Activated naive CD4-positive, alpha-beta T cell (primary cell): Measurements from ENCODE around the gene TAAR6.
A peak's percentile ranks its signal among the peaks of the same experiment; 100 is the strongest.
"Not testable (repeated sequence)": the region's sequence is repeated elsewhere in the genome, so short reads cannot be mapped to it uniquely, and the experiment has no call there.

Source experiments
- DNase-seq, 4 experiments: peaks; one replicate each; lab custom pipeline; 2025; lab: John Stamatoyannopoulos, UW

TAAR6 gene

GRCh38 chr6:132570221-132570777, at the start of gene TAAR6:
Gene TAAR6, plus strand, starts transcription at chr6:132570322. Its CDS starts 0 bp downstream, at chr6:132570322.
- no peak for DNase-seq

DNA sequence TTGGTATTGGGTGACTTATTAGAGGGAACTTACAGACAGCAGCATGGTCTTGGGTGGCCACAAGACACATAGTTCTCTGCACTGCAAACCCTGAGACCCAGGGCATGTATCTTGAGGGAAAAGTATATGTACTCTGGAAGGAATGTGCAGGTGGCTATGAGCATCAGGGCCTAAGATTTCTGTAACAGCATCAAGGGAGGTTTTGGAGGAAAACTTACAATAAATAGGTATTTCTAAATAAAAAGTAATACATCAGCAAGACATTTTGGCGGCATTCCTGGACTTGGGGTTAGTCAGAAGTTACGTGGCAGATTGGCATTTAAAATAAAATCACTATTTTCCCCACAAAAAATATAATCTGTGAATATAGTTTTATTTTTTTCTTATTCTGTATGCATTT, 49.2 kb upstream of the TAAR6 start:
- no peak for DNase-seq

DNA sequence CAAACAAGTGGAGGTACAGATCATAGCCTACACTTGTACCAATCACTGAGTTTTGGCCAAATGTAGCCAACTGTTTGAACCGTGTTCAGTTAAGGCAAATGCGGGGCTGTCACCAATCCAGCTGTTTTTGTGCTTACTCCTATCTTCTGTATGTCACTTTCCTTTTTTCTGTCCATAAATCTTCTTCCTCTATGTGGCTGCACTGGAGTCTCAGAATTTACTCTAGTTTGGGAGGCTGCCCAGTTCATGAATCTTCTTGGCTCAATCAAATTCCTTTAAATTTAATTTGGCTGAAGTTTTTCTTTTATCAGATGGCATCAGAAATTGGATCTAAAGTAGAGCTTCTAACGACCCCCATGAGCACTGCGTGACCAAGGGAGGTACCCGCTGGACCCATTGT, 45.5 kb upstream of the TAAR6 start:
- DNase-seq, result no peak

DNA sequence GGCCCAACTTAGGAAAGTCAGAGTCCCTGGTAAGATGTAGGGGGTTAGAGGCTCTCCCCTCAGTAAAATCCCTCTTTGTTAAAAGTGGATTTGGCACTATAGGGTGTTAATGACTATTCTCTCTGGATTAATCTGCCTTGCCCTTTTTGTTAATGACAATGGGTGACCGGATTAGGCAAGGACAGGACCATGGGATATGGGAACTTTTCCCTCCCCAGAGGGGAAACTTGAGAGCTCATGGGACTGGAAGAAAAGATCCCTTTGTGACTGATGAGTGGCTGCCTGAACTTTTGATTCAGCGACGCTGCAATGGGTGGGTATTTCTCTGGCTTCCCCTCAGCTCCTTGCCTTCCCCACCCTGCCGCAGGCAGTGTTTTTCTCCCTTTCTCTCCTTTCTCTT, 44.3 kb upstream of the TAAR6 start:
- no peak for DNase-seq

GRCh38 chr6:132526461-132526860, 43.7 kb upstream of the TAAR6 start:
- DNase-seq, result no peak

DNA sequence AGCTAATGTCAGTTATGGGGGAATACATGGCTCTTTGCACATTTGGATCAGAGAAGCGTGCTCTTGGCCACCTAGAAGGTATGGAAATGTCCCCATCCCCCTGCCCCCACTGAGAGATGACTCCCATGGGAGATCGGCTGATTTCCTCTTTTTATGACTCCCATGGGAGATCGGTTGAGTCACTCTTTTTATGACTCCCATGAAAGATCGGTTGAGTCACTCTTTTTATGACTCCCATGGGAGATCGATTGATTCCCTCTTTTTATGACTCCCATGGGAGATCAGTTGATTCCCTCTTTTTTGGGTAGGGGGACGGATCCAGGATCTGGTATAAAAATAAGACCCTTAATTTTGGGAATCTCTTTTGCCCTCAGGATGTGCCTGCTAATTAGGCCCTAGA, 42.3 kb upstream of the TAAR6 start:
- DNase-seq, result no peak

- peak; percentile 4 to 38 (median 20) for DNase-seq
Measured at GRCh38 chr6:132530293-132530974, 39.7 kb upstream of the TAAR6 start.

DNA sequence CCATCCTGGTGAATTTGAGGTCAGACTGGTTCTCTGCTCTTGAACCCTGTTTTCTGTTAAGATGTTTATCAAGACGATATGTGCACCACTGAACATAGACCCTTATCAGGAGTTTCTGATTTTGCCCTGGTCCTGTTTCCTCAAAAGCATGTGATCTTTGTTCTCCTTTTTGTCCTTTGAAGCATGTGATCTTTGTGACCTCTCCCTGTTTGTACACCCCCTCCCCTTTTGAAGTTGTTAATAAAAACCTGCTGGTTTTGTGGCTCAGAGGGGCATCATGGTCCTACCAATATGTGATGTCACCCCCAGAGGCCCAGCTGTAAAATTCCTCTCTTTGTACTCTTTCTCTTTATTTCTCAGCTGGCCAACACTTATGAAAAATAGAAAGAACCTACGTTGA, 35.6 kb upstream of the TAAR6 start:
- DNase-seq, result not testable (repeated sequence)

- no peak for DNase-seq
Measured at GRCh38 chr6:132537145-132537544, 33.0 kb upstream of the TAAR6 start.

GRCh38 chr6:132537977-132538376, 32.1 kb upstream of the TAAR6 start, which contains the start of gene TAAR9:
Gene TAAR9, plus strand, starts transcription at chr6:132538277. Its CDS starts 13 bp downstream, at chr6:132538290.
- no peak for DNase-seq

GRCh38 chr6:132544826-132545225, 25.3 kb upstream of the TAAR6 start:
- no peak for DNase-seq

GRCh38 chr6:132548746-132549463, 21.2 kb upstream of the TAAR6 start:
- no peak for DNase-seq

DNA sequence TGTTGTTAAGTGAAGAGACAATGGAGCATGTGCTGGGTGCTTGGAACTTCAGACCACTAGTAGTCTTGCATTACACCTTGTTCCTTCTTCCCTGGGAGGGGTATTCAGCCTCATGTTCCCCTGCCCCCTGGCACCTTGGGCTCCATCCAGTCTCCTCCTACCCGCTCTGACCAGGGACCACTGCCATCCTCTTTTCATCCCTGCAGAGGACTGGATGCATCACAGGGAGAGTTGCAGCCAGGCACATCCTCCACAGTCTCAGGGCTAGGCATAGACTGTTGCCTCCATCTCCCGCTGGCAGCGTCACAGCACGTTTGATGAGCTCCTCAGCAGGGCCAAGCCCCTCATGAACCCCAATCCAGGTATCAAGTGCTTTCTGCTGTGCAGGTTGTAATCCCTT, 18.9 kb upstream of the TAAR6 start:
- DNase-seq, result no peak

DNA sequence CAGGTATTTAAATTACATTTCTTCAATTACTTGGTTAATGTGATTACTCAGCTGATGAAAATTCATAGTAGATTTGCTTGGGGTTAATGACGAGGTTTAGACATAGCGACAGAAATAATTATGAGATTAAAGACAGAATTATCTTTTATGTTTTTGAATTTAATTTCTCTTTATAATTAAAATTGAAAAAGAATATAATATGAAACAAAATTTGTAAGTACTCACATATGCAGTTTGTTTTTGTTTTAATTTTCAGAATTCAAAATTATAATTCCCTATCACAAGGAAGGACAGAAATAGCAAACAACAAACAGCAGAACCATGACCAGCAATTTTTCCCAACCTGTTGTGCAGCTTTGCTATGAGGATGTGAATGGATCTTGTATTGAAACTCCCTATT, 17.8 kb upstream of the TAAR6 start, which contains the start of gene TAAR8:
Gene TAAR8, plus strand, starts transcription at position 301 of the 400 bp plus-strand sequence. Its CDS starts 21 bp downstream, at position 322.
- DNase-seq, result no peak

DNA sequence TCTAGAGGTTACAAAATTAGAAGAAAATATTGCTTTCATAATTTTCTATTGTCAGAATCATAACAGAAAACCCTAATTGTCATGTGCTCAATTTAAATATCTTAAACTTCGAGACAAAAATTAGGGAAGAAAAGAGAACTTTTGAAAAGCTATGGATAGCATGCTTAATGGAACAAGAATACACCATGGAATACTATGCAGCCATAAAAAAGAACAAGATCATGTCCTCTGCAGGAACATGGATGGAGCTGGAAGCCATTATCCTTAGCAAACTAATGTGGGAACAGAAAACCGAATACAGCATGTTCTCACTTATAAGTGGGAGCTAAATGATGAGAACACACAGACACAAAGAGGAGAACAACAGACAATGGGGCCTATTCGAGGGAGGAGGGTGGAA, 10.0 kb upstream of the TAAR6 start:
- DNase-seq, result not testable (repeated sequence)

DNA sequence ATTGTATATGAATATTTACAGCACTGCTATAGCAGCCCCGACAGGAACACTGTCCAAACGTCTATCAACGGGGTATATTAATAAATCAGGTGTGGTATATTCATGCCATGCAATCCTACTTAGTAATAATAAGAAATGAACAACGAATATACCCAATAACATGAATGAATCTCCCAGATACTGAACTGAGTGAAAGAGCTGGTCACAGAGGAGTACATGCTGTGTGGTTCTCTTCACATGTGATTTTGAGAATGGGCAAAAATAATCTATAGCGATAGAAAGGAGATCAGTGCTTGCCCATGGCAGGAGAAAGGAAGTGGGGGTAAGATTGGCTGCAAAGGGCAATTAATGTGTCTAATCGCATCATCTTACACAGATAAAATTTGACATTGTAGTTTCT, 3.7 kb upstream of the TAAR6 start:
- DNase-seq, result no peak

- DNase-seq, result no peak
Measured at GRCh38 chr6:132567566-132567965, 2.6 kb upstream of the TAAR6 start.

DNA sequence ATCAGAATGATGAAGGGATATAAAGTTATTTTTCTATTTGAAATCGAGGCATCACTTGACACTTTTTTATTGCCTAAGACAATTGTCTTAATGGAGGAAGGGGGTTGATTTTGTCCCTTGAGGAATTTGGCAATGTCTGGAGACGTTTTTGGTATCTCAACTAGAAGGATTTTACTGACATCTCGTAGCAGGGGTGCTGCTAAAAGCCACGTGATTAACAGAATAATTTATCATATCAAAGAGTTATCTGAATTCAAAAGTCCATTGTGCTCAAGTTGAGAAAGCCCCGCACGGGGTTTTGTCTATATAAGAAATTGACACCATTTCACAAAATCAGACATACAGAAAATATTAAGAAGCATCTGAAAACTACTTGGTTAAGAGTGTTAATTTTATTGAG, 1.5 kb upstream of the TAAR6 start:
- no peak for DNase-seq

- no peak for DNase-seq
Measured at GRCh38 chr6:132569170-132569569, 952 bp upstream of the TAAR6 start.

- no peak for DNase-seq
Measured at GRCh38 chr6:132571774-132572173, 1.7 kb downstream of the TAAR6 start.

- DNase-seq, result no peak
Measured at GRCh38 chr6:132584698-132585097, 14.6 kb downstream of the TAAR6 start.

DNA sequence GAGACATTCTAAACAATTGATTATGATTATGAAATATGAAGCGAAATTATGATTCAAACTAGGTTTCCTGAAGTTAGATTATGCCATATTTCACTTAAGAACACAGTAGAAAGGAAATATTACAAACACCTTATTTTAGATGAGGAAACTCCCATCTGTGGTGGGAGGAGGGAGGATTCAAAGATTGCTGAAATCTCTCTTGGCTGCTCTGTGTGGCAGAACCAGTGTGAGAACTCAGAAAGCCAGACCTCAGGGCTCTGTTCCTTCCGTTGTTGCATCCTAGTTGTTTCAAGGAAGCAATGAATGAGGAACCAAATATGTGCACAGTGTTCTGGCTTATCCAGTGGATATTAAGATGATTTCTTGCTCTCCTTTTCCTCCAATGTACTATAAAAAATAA, 17.3 kb downstream of the TAAR6 start:
- DNase-seq, result no peak

- DNase-seq, result no peak
Measured at GRCh38 chr6:132589454-132589853, 19.3 kb downstream of the TAAR6 start, which contains the start of gene TAAR5. Gene TAAR5, minus strand, starts transcription at chr6:132589741. Its CDS starts 55 bp downstream, at chr6:132589686.
